ENCODE data around the gene SOCS2.
"Not testable (repeated sequence)": the region's sequence is repeated elsewhere in the genome, so short reads cannot be mapped to it uniquely, and the experiment has no call there.

The SOCS2 gene

GRCh38 chr12:93622485-93622884 lies 50.0 kb downstream of the SOCS2 start:
- DNase-seq (ENCODE audit: low read depth, low spot score) = no peak
- no peak overlapping the region for H3K4me3 ChIP-seq (ENCODE audit: low read length)

GRCh38 chr12:93624595-93625294 lies 52.3 kb downstream of the SOCS2 start:
- DNase-seq (ENCODE audit: low read depth, low spot score) = no peak
- H3K4me3 ChIP-seq (ENCODE audit: low read length) = no peak overlapping the region

GRCh38 chr12:93625295-93625645 lies 52.8 kb downstream of the SOCS2 start:
- not testable (repeated sequence) for H3K4me3 ChIP-seq (ENCODE audit: low read length); DNase-seq (ENCODE audit: low read depth, low spot score)

- no peak overlapping the region for H3K4me3 ChIP-seq (ENCODE audit: low read length)
- no peak for DNase-seq (ENCODE audit: low read depth, low spot score)
Observed at GRCh38 chr12:93626160-93626559, 53.7 kb downstream of the SOCS2 start.

All from Jurkat, Clone E6-1 (cell line).